Loucy (cell line): ENCODE results near the gene ABCC6.

Experiments used
- H2AFZ ChIP-seq: fragments of 200-600 bp; sonication (generic); 2 replicates; pipeline ENCODE4 v1.6.0; 2016; ENCODE audit warnings: antibody characterized with exemption, mild to moderate bottlenecking, low read length, moderate library complexity
- H3F3A ChIP-seq: fragments of 200-600 bp; 2 replicates; pipeline ENCODE4 v1.6.0; 2016; ENCODE audit warnings: antibody characterized with exemption, low read depth, mild to moderate bottlenecking
- H3K27me3 ChIP-seq: fragments of 200-600 bp; sonication (generic); 2 replicates; pipeline ENCODE4 v1.6.1; 2014; ENCODE audit warnings: low read length, mild to moderate bottlenecking; ENCODE audit not compliant: insufficient read depth, poor library complexity, severe bottlenecking
- H3K36me3 ChIP-seq: fragments of 200-600 bp; sonication (generic); 2 replicates; pipeline ENCODE4 v1.6.1; 2016; ENCODE audit warnings: low read length; ENCODE audit not compliant: insufficient read depth
- H3K4me1 ChIP-seq: fragments of 200-600 bp; sonication (generic); 2 replicates; pipeline ENCODE4 v1.5.1; 2014; ENCODE audit warnings: low read length, mild to moderate bottlenecking; ENCODE audit not compliant: insufficient read depth, poor library complexity, severe bottlenecking
- H3K4me2 ChIP-seq: fragments of 200-600 bp; sonication (generic); 2 replicates; pipeline ENCODE4 v1.6.0; 2014; ENCODE audit warnings: antibody characterized with exemption, low read length, low read depth, mild to moderate bottlenecking; ENCODE audit not compliant: poor library complexity, severe bottlenecking
- H3K4me3 ChIP-seq: fragments of 200-600 bp; sonication (generic); 2 replicates; pipeline ENCODE4 v1.5.1; 2014; ENCODE audit warnings: low read length, mild to moderate bottlenecking, mixed read lengths; ENCODE audit not compliant: poor library complexity, severe bottlenecking
- H3K79me2 ChIP-seq: fragments of 200-600 bp; sonication (generic); 2 replicates; pipeline ENCODE4 v1.6.1; 2014; ENCODE audit warnings: low read length; ENCODE audit not compliant: insufficient read depth
- H3K9ac ChIP-seq: fragments of 200-600 bp; sonication (generic); 2 replicates; pipeline ENCODE4 v1.6.0; 2014; ENCODE audit warnings: mild to moderate bottlenecking, low read depth, low read length, moderate library complexity; ENCODE audit not compliant: poor library complexity, severe bottlenecking
- H3K9me2 ChIP-seq: fragments of 200-600 bp; sonication (generic); replicated peaks from 2 replicates; pipeline ENCODE4 v1.6.1; 2016; ENCODE audit warnings: low read depth, low read length, mixed read lengths
- H3K9me3 ChIP-seq: fragments of 200-600 bp; sonication (generic); 2 replicates; pipeline ENCODE4 v1.6.1; 2014; ENCODE audit warnings: mild to moderate bottlenecking, antibody characterized with exemption, low read length, low read depth; ENCODE audit not compliant: insufficient read depth
- H4K20me1 ChIP-seq: fragments of 200-600 bp; sonication (generic); 2 replicates; pipeline ENCODE4 v1.6.0; 2014; ENCODE audit warnings: antibody characterized with exemption, low read length, mild to moderate bottlenecking; ENCODE audit not compliant: insufficient read depth, poor library complexity, severe bottlenecking
- EZH2phosphoT487 ChIP-seq: fragments of 200-600 bp; IDR thresholded peaks from 2 replicates; pipeline ENCODE4 v1.6.1; 2018; ENCODE audit warnings: antibody characterized with exemption, mild to moderate bottlenecking, moderate library complexity, borderline replicate concordance
- TF ChIP-seq, protein P1 (sequence below): fragments of 200-600 bp; sonication (generic); conservative IDR thresholded peaks from 2 replicates; pipeline ENCODE4 v1.5.1; 2014; ENCODE audit warnings: mild to moderate bottlenecking, antibody characterized with exemption, low read length

The ABCC6 gene

DNA sequence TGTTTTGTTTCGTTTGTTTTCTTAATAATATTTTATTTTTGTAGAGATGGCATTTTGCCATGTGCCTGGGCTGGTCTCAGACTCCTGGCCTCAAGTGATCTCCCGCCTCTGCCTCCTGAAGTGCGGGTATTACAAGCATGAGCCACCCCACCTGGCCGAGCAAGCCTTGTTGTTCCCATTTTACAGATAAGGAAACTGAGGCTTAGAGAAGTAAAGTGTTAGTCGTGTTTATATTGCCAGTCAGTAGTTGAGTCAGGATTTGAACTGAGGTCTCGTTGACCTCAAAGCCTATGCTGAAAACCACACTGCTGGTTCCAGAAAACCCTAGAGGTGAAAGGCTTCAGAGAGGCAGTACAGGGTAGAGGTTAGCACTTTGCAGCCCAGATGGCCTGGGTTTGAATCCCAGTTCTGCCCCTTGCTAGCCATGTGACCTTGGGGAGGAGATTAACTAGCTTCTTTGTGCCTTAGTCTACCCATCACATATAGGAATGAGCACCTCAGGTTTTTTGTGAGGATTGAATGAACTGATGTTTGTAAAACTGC is 102.0 kb downstream of the ABCC6 start:
- peak overlapping the region; percentile 43 for H3K9ac ChIP-seq
- peaks cover 56% of the 10 kb centered on the region; the same call in 1 of the 2 replicates for H3K36me3 ChIP-seq
- H3K4me3 ChIP-seq = no peak overlapping the region
- peak overlapping the region; percentile 57 for H3K4me2 ChIP-seq
- no peaks in the 10 kb centered on the region for H3K9me2 ChIP-seq
- no peaks in the 10 kb centered on the region for H3K27me3 ChIP-seq
- peaks cover 33% of the 10 kb centered on the region for H3K4me1 ChIP-seq
- TF ChIP-seq, protein P1, sequence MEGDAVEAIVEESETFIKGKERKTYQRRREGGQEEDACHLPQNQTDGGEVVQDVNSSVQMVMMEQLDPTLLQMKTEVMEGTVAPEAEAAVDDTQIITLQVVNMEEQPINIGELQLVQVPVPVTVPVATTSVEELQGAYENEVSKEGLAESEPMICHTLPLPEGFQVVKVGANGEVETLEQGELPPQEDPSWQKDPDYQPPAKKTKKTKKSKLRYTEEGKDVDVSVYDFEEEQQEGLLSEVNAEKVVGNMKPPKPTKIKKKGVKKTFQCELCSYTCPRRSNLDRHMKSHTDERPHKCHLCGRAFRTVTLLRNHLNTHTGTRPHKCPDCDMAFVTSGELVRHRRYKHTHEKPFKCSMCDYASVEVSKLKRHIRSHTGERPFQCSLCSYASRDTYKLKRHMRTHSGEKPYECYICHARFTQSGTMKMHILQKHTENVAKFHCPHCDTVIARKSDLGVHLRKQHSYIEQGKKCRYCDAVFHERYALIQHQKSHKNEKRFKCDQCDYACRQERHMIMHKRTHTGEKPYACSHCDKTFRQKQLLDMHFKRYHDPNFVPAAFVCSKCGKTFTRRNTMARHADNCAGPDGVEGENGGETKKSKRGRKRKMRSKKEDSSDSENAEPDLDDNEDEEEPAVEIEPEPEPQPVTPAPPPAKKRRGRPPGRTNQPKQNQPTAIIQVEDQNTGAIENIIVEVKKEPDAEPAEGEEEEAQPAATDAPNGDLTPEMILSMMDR = no peak
- TF ChIP-seq EZH2phosphoT487 = no peak
- H3K9me3 ChIP-seq = peaks cover 14% of the 10 kb centered on the region; the same call in 1 of the 2 replicates
- peaks cover 4% of the 10 kb centered on the region; the same call in 1 of the 2 replicates for H3F3A ChIP-seq
- H4K20me1 ChIP-seq = no peaks in the 10 kb centered on the region
- H3K79me2 ChIP-seq = no peaks in the 10 kb centered on the region
- no peak overlapping the region for H2AFZ ChIP-seq

DNA sequence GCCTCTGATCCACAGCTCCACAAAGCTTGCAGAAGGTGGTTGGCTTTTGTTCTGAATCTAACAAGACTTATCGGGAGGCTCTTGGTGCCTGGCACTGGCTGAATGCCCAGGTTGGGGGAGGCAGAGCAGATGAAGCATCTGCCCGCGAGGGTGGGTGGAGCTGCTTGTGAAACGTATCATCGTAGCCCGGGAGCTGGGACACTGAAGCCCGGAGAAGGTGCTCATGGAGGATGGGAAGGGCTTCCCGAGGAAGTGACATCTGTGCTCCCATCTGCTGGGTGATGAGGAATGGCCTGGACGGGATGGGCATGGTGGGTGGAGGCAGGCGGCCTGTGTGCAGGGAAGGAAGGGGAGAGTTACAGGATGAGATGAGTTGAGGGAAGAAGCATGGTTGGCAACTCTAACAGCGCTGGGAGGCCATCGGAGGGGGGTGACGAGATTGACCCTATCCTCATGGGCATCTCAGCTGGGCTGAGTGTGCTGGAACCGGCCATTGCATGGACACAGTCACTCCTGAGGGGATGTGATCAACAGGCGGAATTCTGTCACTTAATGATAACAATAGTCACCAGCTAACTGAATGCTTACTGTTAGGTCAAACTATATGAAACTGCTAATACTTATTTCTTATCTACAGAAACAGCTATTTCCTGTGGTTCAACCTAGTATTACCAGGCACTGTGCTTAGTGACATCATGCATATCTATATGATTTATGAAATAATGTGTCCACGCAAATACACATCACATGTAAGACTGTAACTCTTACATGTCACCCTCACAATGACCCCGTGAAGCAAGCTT is 102.7 kb downstream of the ABCC6 start:
- Histone ChIP-seq H2AFZ (no peak overlapping the region), H3K9me3 (peaks cover 14% of the 10 kb centered on the region; the same call in 1 of the 2 replicates), H3K4me2 (peak overlapping the region; percentile 57), H3K79me2 (no peaks in the 10 kb centered on the region), H3K27me3 (no peaks in the 10 kb centered on the region), H3K4me1 (peaks cover 28% of the 10 kb centered on the region), H3K9ac (peak overlapping the region; percentile 71), H3K9me2 (no peaks in the 10 kb centered on the region), H3F3A (peaks cover 4% of the 10 kb centered on the region; the same call in 1 of the 2 replicates), H4K20me1 (no peaks in the 10 kb centered on the region), H3K4me3 (peak overlapping the region; percentile 22), H3K36me3 (peaks cover 54% of the 10 kb centered on the region; the same call in 1 of the 2 replicates)
- TF ChIP-seq, protein P1 = no peak
- no peak for TF ChIP-seq EZH2phosphoT487

DNA sequence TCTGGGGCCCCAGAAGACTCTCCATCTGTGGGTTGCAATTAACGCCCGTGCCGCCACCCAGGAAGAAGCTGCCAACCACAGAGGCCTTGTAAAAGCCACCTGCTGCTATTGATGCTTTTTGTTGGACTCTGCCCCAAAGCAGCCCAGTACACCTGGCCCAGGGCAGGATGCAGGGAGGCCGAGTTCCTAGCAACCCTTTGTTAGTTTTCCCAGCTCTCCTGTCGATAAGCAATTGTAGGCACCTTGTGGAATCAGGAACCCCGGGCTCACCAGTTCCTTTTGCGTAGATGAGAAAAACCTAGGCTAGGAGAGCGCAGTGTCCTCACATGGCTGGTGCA is 103.3 kb downstream of the ABCC6 start:
- Histone ChIP-seq H3K9me2 (no peaks in the 10 kb centered on the region), H2AFZ (no peak overlapping the region), H3K4me1 (peaks cover 28% of the 10 kb centered on the region), H3F3A (peaks cover 4% of the 10 kb centered on the region; the same call in 1 of the 2 replicates), H3K4me2 (peak overlapping the region; percentile 57), H3K79me2 (no peaks in the 10 kb centered on the region), H3K36me3 (peaks cover 56% of the 10 kb centered on the region; the same call in 1 of the 2 replicates), H3K27me3 (no peaks in the 10 kb centered on the region), H3K9me3 (peaks cover 14% of the 10 kb centered on the region; the same call in 1 of the 2 replicates), H4K20me1 (no peaks in the 10 kb centered on the region), H3K4me3 (peak overlapping the region; percentile 22), H3K9ac (peak overlapping the region; percentile 71)
- TF ChIP-seq EZH2phosphoT487 = no peak
- TF ChIP-seq, protein P1 = no peak
